ENCODE measurements around the gene PNPLA7. TPM values are rescaled to one million over a fixed set of nuclear protein-coding genes. Genes with fewer than 3 reads are reported as not detected.
A peak's percentile ranks its signal among the peaks of the same experiment; 100 is the strongest.

The PNPLA7 gene
- total and polyA plus RNA-seq, 2 of the 4 experiments (the other 2 are of a cell fraction): under 0.01 to 0.89 TPM

GRCh38 chr9:137432687-137433348 lies 117.4 kb downstream of the PNPLA7 start:
- Histone ChIP-seq H3K27ac (ENCODE audit: insufficient read depth, low read length) (no peak overlapping the region), H3K36me3 (ENCODE audit: control insufficient read depth, insufficient read depth, low read length) (no peaks in the 10 kb centered on the region), H2AK5ac (ENCODE audit: low read depth, low read length) (no peak overlapping the region), H4K20me1 (ENCODE audit: insufficient read depth, low read length) (no peaks in the 10 kb centered on the region), H3K14ac (replicated peaks; ENCODE audit: low read depth, low read length) (no peak overlapping the region), H2AK9ac (replicated peaks; ENCODE audit: low read depth, low read length, poor library complexity) (no peak overlapping the region), H3K9me3 (ENCODE audit: control insufficient read depth, insufficient read depth, low read length) (no peaks in the 10 kb centered on the region), H2BK120ac (ENCODE audit: low read depth, low read length) (no peak overlapping the region), H4K5ac (ENCODE audit: low read depth, low read length) (no peak overlapping the region), H3K27me3 (ENCODE audit: control insufficient read depth, insufficient read depth, low read length) (no peaks in the 10 kb centered on the region), H3K18ac (ENCODE audit: low read depth, low read length) (no peak overlapping the region), H3K4me3 (ENCODE audit: insufficient read depth, low read depth, low read length) (no peak overlapping the region), H3K4ac (ENCODE audit: low read depth, low read length) (no peak overlapping the region), H2BK20ac (ENCODE audit: low read depth, low read length) (no peak overlapping the region), H2BK15ac (ENCODE audit: low read depth, low read length) (no peak overlapping the region), H3K9ac (ENCODE audit: low read depth, low read length) (no peak overlapping the region), H3K9me1 (ENCODE audit: insufficient read depth, low read length) (no peaks in the 10 kb centered on the region), H2BK5ac (ENCODE audit: low read depth, low read length, poor library complexity, severe bottlenecking) (no peak overlapping the region), H3K23ac (ENCODE audit: low read depth, low read length) (no peak overlapping the region), H4K8ac (ENCODE audit: low read depth in 2 of 2, low read length in 2 of 2) (no peak overlapping the region), H3K56ac (ENCODE audit: extremely low read depth, insufficient read depth, low read length) (no peak overlapping the region), H2AFZ (replicated peaks; ENCODE audit: low read length, poor library complexity) (peak overlapping the region; percentile 23), H3K79me1 (ENCODE audit: low read depth in 1 of 2, low read length in 2 of 2) (no peaks in the 10 kb centered on the region), H3K4me2 (ENCODE audit: low read depth, low read length) (no peak overlapping the region), H3K4me1 (ENCODE audit: control insufficient read depth, insufficient read depth, low read length) (peaks cover 5% of the 10 kb centered on the region), H4K91ac (ENCODE audit: insufficient read depth, low read depth, low read length) (no peak overlapping the region)
- in situ Hi-C loops (cut with MboI; ENCODE audit: low sequenced_read_pairs) (no loop called here), dilution Hi-C loops (cut with HindIII; ENCODE audit: low sequenced_read_pairs, unreplicated experiment) (no loop called here), intact Hi-C loops (cut with micrococcal nuclease) (no loop called here)
- no TSS peak for BruUV-seq (replicated peaks)
- ATAC-seq (ENCODE audit: low read depth) (no peak), DNase-seq (no peak)
- 83% methylated on average over 2 of the region's 20 CpGs; no CpG with 5 or more reads in 1 of the 2 experiments for WGBS, 2 experiments (ENCODE audit: extremely low coverage in 2 of 2, insufficient read length in 1 of 2)
- TF ChIP-seq ELK1 (IDR thresholded peaks at IDR 0.05; ENCODE audit: borderline replicate concordance, low read depth, low read length) (no peak), RCOR1 (IDR thresholded peaks at IDR 0.05; ENCODE audit: insufficient replicate concordance, low read length) (no peak), RAD21 (IDR thresholded peaks at IDR 0.05; ENCODE audit: low read length) (no peak), MAFK (IDR thresholded peaks at IDR 0.05; ENCODE audit: low read depth, low read length) (no peak), MAZ (IDR thresholded peaks at IDR 0.05; ENCODE audit: borderline replicate concordance, low read depth, low read length) (no peak), BHLHE40 (IDR thresholded peaks at IDR 0.05; ENCODE audit: low read depth, low read length) (no peak), NFE2L2 (IDR thresholded peaks at IDR 0.05; ENCODE audit: low read depth, low read length) (no peak), CEBPB (IDR thresholded peaks at IDR 0.05; ENCODE audit: low read depth, low read length) (no peak), CHD1 (IDR thresholded peaks at IDR 0.05; ENCODE audit: low read depth, low read length) (no peak)
- TF ChIP-seq, protein P1, sequence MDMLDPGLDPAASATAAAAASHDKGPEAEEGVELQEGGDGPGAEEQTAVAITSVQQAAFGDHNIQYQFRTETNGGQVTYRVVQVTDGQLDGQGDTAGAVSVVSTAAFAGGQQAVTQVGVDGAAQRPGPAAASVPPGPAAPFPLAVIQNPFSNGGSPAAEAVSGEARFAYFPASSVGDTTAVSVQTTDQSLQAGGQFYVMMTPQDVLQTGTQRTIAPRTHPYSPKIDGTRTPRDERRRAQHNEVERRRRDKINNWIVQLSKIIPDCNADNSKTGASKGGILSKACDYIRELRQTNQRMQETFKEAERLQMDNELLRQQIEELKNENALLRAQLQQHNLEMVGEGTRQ (IDR thresholded peaks at IDR 0.05; ENCODE audit: low read depth, low read length): no peak
- CTCF ChIA-PET: no interaction called here
- POLR2A ChIA-PET (ENCODE audit: unreplicated experiment): no interaction called here

All from IMR-90 (cell line).